Measurements from ENCODE around the gene FLII. TPM values are rescaled to one million over a fixed set of nuclear protein-coding genes. Genes with fewer than 3 reads are reported as not detected.

Gene FLII
- total RNA-seq, 1 donor from 2014 or later, result 517 TPM

DNA sequence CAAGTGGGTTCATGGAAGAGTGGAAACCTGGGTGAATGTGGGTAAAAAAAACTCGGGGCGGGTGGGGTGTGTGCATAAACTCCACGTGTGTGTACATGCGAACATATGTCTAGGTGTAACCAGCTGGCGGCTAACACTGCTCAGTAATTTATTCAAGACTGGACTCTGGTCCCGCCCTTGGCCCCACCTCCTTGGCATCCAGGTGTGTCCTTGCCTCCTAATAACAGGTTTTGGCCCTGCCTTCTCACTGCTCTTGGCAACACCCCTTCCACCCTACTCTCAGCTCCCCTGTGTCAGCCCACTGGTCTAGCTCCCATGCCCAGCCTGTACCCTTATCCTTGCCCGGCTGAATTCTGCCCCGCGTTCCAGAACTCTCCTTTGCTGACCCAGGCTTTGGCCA is 8.3 kb downstream of the FLII start:
- DNase-seq (ENCODE audit: low read depth) (peak; percentile 64), FAIRE-seq (no peak)
- Histone ChIP-seq H3K36me3 (ENCODE audit: control insufficient read depth, insufficient read depth, low read length) (peaks cover 70% of the 10 kb centered on the region), H3K27me3 (ENCODE audit: control insufficient read depth, insufficient read depth, low read length) (no peaks in the 10 kb centered on the region), H3K4me3 (ENCODE audit: low read depth, low read length) (no peak overlapping the region)
- TF ChIP-seq, protein P1, sequence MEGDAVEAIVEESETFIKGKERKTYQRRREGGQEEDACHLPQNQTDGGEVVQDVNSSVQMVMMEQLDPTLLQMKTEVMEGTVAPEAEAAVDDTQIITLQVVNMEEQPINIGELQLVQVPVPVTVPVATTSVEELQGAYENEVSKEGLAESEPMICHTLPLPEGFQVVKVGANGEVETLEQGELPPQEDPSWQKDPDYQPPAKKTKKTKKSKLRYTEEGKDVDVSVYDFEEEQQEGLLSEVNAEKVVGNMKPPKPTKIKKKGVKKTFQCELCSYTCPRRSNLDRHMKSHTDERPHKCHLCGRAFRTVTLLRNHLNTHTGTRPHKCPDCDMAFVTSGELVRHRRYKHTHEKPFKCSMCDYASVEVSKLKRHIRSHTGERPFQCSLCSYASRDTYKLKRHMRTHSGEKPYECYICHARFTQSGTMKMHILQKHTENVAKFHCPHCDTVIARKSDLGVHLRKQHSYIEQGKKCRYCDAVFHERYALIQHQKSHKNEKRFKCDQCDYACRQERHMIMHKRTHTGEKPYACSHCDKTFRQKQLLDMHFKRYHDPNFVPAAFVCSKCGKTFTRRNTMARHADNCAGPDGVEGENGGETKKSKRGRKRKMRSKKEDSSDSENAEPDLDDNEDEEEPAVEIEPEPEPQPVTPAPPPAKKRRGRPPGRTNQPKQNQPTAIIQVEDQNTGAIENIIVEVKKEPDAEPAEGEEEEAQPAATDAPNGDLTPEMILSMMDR (IDR thresholded peaks at IDR 0.05; ENCODE audit: insufficient read depth, low read length, severe bottlenecking), result no peak

DNA sequence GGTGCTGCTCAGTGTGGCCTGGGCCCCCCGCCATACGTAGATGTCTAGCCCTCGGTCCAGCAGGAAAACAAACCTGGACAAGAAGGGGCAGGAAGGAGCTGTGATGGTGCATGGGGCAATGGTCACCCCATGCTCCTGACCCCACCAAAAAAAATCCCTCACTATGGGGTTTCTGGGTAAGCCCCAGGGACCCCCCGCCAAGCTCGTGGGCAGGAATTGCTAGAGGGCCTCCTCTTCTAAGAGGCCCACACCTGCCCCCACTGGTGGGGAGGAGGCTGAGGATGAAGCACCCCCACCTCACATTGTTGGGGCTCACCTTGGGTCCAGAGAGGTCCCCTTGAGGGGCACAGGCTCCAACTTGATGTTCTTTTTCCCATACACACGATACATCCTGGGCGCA is 9.7 kb downstream of the FLII start:
- no peaks in the 10 kb centered on the region for H3K27me3 ChIP-seq (ENCODE audit: control insufficient read depth, insufficient read depth, low read length)
- H3K36me3 ChIP-seq (ENCODE audit: control insufficient read depth, insufficient read depth, low read length), result peaks cover 61% of the 10 kb centered on the region
- TF ChIP-seq, protein P1 (IDR thresholded peaks at IDR 0.05; ENCODE audit: insufficient read depth, low read length, severe bottlenecking), result no peak
- DNase-seq (ENCODE audit: low read depth) (no peak), FAIRE-seq (no peak)
- no peak overlapping the region for H3K4me3 ChIP-seq (ENCODE audit: low read depth, low read length)

DNA sequence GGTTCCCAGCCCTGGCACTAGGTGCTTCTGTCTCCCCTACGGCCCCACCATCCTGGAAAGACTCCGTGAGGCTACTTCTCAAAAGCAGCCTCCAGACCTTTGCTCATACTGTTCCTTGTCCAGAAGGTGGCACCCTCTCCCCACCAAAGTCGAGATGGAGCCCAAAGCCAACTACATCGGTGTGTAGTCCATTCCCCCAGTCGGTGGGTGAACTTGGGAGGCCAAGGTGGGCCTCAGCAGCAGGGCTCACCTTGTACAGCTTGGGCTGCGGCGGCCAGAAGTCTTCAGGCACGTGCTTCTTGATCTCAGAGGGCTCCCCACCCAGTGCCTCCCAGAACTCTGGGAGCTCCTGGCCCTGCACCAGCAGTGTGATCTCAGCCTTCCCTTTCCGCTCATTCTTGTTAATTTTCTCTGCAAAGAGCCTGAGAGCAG is 10.2 kb downstream of the FLII start:
- TF ChIP-seq, protein P1 (IDR thresholded peaks at IDR 0.05; ENCODE audit: insufficient read depth, low read length, severe bottlenecking), result peak; percentile 86
- Histone ChIP-seq H3K27me3 (ENCODE audit: control insufficient read depth, insufficient read depth, low read length) (no peaks in the 10 kb centered on the region), H3K36me3 (ENCODE audit: control insufficient read depth, insufficient read depth, low read length) (peaks cover 59% of the 10 kb centered on the region), H3K4me3 (ENCODE audit: low read depth, low read length) (no peak overlapping the region)
- FAIRE-seq (peak; percentile 18), DNase-seq (ENCODE audit: low read depth) (peak; percentile 58)

DNA sequence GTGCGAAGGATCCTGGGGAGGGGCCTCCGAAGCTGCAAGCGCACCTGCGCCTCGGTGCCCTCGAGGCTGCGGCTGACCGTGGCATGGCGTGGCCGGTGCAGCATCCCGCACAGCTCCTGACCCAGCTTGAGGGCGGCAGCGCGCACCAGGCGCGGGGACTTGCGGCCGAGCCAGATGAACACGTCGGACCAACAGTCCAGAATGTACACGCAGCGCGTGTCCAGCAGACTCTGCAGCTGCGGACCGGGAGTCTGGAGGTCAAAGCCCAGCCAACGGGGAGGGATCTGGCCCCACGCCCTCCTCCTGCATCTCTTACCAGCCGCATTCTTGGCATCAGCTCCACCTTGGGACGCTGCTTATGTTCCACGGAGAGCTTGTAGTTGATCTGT is 10.9 kb downstream of the FLII start:
- Histone ChIP-seq H3K36me3 (ENCODE audit: control insufficient read depth, insufficient read depth, low read length) (peaks cover 55% of the 10 kb centered on the region), H3K4me3 (ENCODE audit: low read depth, low read length) (no peak overlapping the region), H3K27me3 (ENCODE audit: control insufficient read depth, insufficient read depth, low read length) (no peaks in the 10 kb centered on the region)
- FAIRE-seq, result no peak
- no peak for DNase-seq (ENCODE audit: low read depth)
- TF ChIP-seq, protein P1 (IDR thresholded peaks at IDR 0.05; ENCODE audit: insufficient read depth, low read length, severe bottlenecking), result no peak

DNA sequence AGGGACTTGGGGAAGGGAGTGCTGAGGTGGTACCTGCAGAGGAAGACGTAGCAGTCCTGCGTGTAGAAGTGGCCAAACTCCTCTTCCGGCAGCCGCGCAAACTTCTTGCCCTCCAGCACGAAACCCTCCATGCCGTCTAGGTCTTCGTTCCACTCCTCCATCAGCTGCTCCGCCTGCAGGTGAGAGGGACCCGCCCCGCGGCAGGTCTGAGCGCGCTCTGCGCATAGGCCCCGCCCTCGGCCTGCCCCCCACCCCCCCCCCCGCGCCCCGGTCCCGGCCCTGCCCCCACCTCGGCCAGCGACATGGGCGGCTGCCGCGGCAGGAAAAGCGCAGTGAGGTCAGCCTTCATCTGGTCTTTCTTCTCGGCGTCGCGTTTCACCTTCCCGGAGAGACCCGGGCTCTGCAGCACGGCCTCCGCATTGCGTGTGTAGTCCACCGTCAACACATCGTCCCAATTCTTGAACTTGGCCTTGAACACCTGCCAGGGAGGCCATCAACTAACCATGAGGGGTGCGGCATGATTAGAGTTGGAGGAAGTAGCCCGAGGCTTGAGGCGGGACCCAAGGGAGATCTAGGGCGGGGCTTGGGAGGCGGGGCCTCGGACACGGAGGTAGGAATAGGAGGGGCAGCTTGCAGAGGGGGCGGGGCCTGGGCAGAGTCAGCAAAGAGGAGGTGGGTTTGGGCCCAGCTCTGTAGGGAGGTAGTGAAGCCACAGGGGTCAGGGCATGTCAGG is 11.5 kb downstream of the FLII start:
- peak; percentile 62 for FAIRE-seq
- no peaks in the 10 kb centered on the region for H3K27me3 ChIP-seq (ENCODE audit: control insufficient read depth, insufficient read depth, low read length)
- TF ChIP-seq, protein P1 (IDR thresholded peaks at IDR 0.05; ENCODE audit: insufficient read depth, low read length, severe bottlenecking), result peak; percentile 24
- H3K36me3 ChIP-seq (ENCODE audit: control insufficient read depth, insufficient read depth, low read length), result peaks cover 49% of the 10 kb centered on the region
- peak; percentile 82 for DNase-seq (ENCODE audit: low read depth)
- H3K4me3 ChIP-seq (ENCODE audit: low read depth, low read length), result peak overlapping the region; percentile 21
